ENCODE measurements around the gene ZNF521. TPM values are rescaled to one million over a fixed set of nuclear protein-coding genes. Genes with fewer than 3 reads are reported as not detected.

Gene ZNF521
- total and polyA plus RNA-seq, 4 donors, result 0.50 to 3.7 (median 1.5) TPM

- H3K4me1 ChIP-seq (ENCODE audit: control insufficient read depth in 4 of 4, insufficient read depth in 4 of 4, low read length in 3 of 4), result no peaks in the 10 kb centered on the region
- no peak overlapping the region for H3K27ac ChIP-seq (ENCODE audit: low read depth in 1 of 2, low read length in 2 of 2)
- no peaks in the 10 kb centered on the region for H3K9me3 ChIP-seq (ENCODE audit: control insufficient read depth in 4 of 4, low read length in 3 of 4)
- H3K9ac ChIP-seq (ENCODE audit: low read depth in 1 of 2, low read length in 2 of 2), result no peak overlapping the region
- TF ChIP-seq SP1 (IDR thresholded peaks at IDR 0.05) (no peak), FOXA2 (IDR thresholded peaks at IDR 0.05) (no peak), JUND (IDR thresholded peaks at IDR 0.05) (no peak), CTCF (IDR thresholded peaks at IDR 0.05; ENCODE audit: low read depth, low read length, missing input control) (no peak), NR2F2 (IDR thresholded peaks at IDR 0.05) (no peak), EGR1 (IDR thresholded peaks at IDR 0.05; ENCODE audit: low read depth in 2 of 2) (no peak), HNF4G (IDR thresholded peaks at IDR 0.05) (no peak), HNF4A (conservative IDR thresholded peaks at IDR 0.05) (no peak), FOXA1 (IDR thresholded peaks at IDR 0.05) (no peak), MAX (IDR thresholded peaks at IDR 0.05) (no peak), ATF3 (IDR thresholded peaks at IDR 0.05) (no peak), YY1 (IDR thresholded peaks at IDR 0.05) (no peak), GABPA (IDR thresholded peaks at IDR 0.05 in 1 of 2, conservative IDR thresholded peaks at IDR 0.05 in 1 of 2) (no peak), RAD21 (IDR thresholded peaks at IDR 0.05) (no peak)
- TF ChIP-seq, protein P1, sequence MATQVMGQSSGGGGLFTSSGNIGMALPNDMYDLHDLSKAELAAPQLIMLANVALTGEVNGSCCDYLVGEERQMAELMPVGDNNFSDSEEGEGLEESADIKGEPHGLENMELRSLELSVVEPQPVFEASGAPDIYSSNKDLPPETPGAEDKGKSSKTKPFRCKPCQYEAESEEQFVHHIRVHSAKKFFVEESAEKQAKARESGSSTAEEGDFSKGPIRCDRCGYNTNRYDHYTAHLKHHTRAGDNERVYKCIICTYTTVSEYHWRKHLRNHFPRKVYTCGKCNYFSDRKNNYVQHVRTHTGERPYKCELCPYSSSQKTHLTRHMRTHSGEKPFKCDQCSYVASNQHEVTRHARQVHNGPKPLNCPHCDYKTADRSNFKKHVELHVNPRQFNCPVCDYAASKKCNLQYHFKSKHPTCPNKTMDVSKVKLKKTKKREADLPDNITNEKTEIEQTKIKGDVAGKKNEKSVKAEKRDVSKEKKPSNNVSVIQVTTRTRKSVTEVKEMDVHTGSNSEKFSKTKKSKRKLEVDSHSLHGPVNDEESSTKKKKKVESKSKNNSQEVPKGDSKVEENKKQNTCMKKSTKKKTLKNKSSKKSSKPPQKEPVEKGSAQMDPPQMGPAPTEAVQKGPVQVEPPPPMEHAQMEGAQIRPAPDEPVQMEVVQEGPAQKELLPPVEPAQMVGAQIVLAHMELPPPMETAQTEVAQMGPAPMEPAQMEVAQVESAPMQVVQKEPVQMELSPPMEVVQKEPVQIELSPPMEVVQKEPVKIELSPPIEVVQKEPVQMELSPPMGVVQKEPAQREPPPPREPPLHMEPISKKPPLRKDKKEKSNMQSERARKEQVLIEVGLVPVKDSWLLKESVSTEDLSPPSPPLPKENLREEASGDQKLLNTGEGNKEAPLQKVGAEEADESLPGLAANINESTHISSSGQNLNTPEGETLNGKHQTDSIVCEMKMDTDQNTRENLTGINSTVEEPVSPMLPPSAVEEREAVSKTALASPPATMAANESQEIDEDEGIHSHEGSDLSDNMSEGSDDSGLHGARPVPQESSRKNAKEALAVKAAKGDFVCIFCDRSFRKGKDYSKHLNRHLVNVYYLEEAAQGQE (IDR thresholded peaks at IDR 0.05), result no peak
- TF ChIP-seq, protein P2, sequence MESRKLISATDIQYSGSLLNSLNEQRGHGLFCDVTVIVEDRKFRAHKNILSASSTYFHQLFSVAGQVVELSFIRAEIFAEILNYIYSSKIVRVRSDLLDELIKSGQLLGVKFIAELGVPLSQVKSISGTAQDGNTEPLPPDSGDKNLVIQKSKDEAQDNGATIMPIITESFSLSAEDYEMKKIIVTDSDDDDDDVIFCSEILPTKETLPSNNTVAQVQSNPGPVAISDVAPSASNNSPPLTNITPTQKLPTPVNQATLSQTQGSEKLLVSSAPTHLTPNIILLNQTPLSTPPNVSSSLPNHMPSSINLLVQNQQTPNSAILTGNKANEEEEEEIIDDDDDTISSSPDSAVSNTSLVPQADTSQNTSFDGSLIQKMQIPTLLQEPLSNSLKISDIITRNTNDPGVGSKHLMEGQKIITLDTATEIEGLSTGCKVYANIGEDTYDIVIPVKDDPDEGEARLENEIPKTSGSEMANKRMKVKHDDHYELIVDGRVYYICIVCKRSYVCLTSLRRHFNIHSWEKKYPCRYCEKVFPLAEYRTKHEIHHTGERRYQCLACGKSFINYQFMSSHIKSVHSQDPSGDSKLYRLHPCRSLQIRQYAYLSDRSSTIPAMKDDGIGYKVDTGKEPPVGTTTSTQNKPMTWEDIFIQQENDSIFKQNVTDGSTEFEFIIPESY (IDR thresholded peaks at IDR 0.05), result no peak
- no peak for DNase-seq (ENCODE audit: low spot score)
- H3K27me3 ChIP-seq (ENCODE audit: control insufficient read depth in 4 of 4, insufficient read depth in 4 of 4, low read length in 3 of 4), result peaks cover 0 to 11% (median 0%) of the 10 kb centered on the region in 4 donors
- WGBS, result 64% methylated on average over 3 of the region's 3 CpGs
- no peaks in the 10 kb centered on the region for H3K36me3 ChIP-seq (ENCODE audit: control insufficient read depth in 4 of 4, insufficient read depth in 3 of 4, low read depth in 1 of 4, low read length in 3 of 4)
- H3K4me3 ChIP-seq (ENCODE audit: low read depth in 1 of 3, low read length in 3 of 3), result no peak overlapping the region
Observed at GRCh38 chr18:25279556-25279955, 72.4 kb downstream of the ZNF521 start.

- Histone ChIP-seq H3K9ac (ENCODE audit: low read depth in 1 of 2, low read length in 2 of 2) (no peak overlapping the region), H3K4me3 (ENCODE audit: low read depth in 1 of 3, low read length in 3 of 3) (no peak overlapping the region), H3K4me1 (ENCODE audit: control insufficient read depth in 4 of 4, insufficient read depth in 4 of 4, low read length in 3 of 4) (no peaks in the 10 kb centered on the region), H3K9me3 (ENCODE audit: control insufficient read depth in 4 of 4, low read length in 3 of 4) (no peaks in the 10 kb centered on the region), H3K36me3 (ENCODE audit: control insufficient read depth in 4 of 4, insufficient read depth in 3 of 4, low read depth in 1 of 4, low read length in 3 of 4) (no peaks in the 10 kb centered on the region), H3K27ac (ENCODE audit: low read depth in 1 of 2, low read length in 2 of 2) (no peak overlapping the region), H3K27me3 (ENCODE audit: control insufficient read depth in 4 of 4, insufficient read depth in 4 of 4, low read length in 3 of 4) (peaks cover 0 to 10% (median 0%) of the 10 kb centered on the region in 4 donors)
- 37% methylated on average over 2 of the region's 2 CpGs for WGBS
- no peak for TF ChIP-seq NR2F2 (IDR thresholded peaks at IDR 0.05)
- no peak for TF ChIP-seq EGR1 (IDR thresholded peaks at IDR 0.05; ENCODE audit: low read depth in 2 of 2)
- TF ChIP-seq, protein P1 (IDR thresholded peaks at IDR 0.05), result no peak
- no peak for DNase-seq (ENCODE audit: low spot score)
Observed at GRCh38 chr18:25279133-25279532, 72.8 kb downstream of the ZNF521 start.
